H1 (cell line): Measurements from ENCODE around the gene CUEDC1. TPM values are rescaled to one million over a fixed set of nuclear protein-coding genes. Genes with fewer than 3 reads are reported as not detected.

ENCODE experiments used
- CTCF ChIA-PET: fragments of 300-600 bp; sonication (Branson Sonifier 250); formaldehyde crosslinking; loops from one replicate; lab custom pipeline; 2021; ENCODE audit not compliant: partially characterized antibody; lab: Charles Lee
- POLR2A ChIA-PET: fragments of 300-600 bp; sonication (Branson Sonifier 250); formaldehyde crosslinking; loops from one replicate; lab custom pipeline; 2021; ENCODE audit warnings: inconsistent platforms; ENCODE audit not compliant: partially characterized antibody; lab: Charles Lee
- DNase-seq, 2 experiments: peaks; one replicate each; pipeline versions ENCODE4 v3.0.0 to v3.0.0-alpha.2; 2010 to 2022; ENCODE audit warnings: low spot score in 2 of 2, low read depth in 1 of 2, mixed read lengths in 1 of 2
- FAIRE-seq: peaks from 2 replicates; lab custom pipeline; 2011; peaks lifted over from hg19 to GRCh38; lab: Jason Lieb, UNC
- H2AFZ ChIP-seq: 2 replicates; pipeline ENCODE4 v1.8.1; 2012; ENCODE audit warnings: low read length, inconsistent platforms
- H2AK5ac ChIP-seq: 2 replicates; pipeline ENCODE4 v1.6.1; 2013; ENCODE audit warnings: low read depth, low read length
- H2BK120ac ChIP-seq: replicated peaks from 2 replicates; pipeline ENCODE3; 2013; ENCODE audit warnings: low read depth, low read length, inconsistent platforms
- H2BK12ac ChIP-seq: 2 replicates; pipeline ENCODE4 v1.6.1; 2013; ENCODE audit warnings: low read depth, low read length
- H2BK15ac ChIP-seq: 2 replicates; pipeline ENCODE4 v1.6.1; 2013; ENCODE audit warnings: low read length
- H2BK20ac ChIP-seq: 2 replicates; pipeline ENCODE4 v1.6.1; 2013; ENCODE audit warnings: low read length
- H2BK5ac ChIP-seq: 2 replicates; pipeline ENCODE4 v1.6.1; 2013; ENCODE audit warnings: low read depth, low read length
- H3K14ac ChIP-seq: 2 replicates; pipeline ENCODE4 v1.6.1; 2013; ENCODE audit warnings: inconsistent platforms; ENCODE audit not compliant: insufficient read length
- H3K18ac ChIP-seq: 2 replicates; pipeline ENCODE4 v1.6.1; 2013; ENCODE audit warnings: low read length; ENCODE audit errors: extremely low read depth
- H3K23ac ChIP-seq: 2 replicates; pipeline ENCODE4 v1.6.1; 2013; ENCODE audit warnings: inconsistent platforms; ENCODE audit not compliant: insufficient read length
- H3K23me2 ChIP-seq: 2 replicates; pipeline ENCODE4 v1.6.1; 2013; ENCODE audit warnings: low read depth, low read length
- H3K27ac ChIP-seq: 2 replicates; pipeline ENCODE4 v1.6.1; 2011; ENCODE audit warnings: low read depth, low read length, inconsistent platforms
- H3K27me3 ChIP-seq, 4 experiments: replicated peaks in 1 of 4; 1 replicate in 1 of 4; 2 replicates in 3 of 4; pipeline versions ENCODE4 v1.6.1 to v1.8.1; 2011 to 2013; ENCODE audit warnings: low read length in 3 of 4, mild to moderate bottlenecking in 3 of 4, inconsistent platforms in 2 of 4, mixed read lengths in 2 of 4, moderate library complexity in 1 of 4; ENCODE audit not compliant: control insufficient read depth in 3 of 4, insufficient read depth in 3 of 4; ENCODE audit errors: extremely low read depth in 1 of 4
- H3K36me3 ChIP-seq, 4 experiments: 2 replicates each; pipeline versions ENCODE4 v1.6.1 to v1.8.1; 2011 to 2013; ENCODE audit warnings: mild to moderate bottlenecking in 4 of 4, low read length in 3 of 4, moderate library complexity in 2 of 4, control low read depth in 1 of 4, inconsistent platforms in 1 of 4; ENCODE audit not compliant: insufficient read depth in 4 of 4, control insufficient read depth in 2 of 4
- H3K4ac ChIP-seq: replicated peaks from 2 replicates; pipeline ENCODE3; 2013; ENCODE audit warnings: low read length, low read depth, mixed read lengths, inconsistent platforms; ENCODE audit not compliant: insufficient read length
- H3K4me1 ChIP-seq, 4 experiments: replicated peaks in 1 of 4; 1 replicate in 1 of 4; 2 replicates in 3 of 4; pipeline versions ENCODE4 v1.6.1 to v1.8.1; 2011 to 2013; ENCODE audit warnings: low read length in 3 of 4, inconsistent platforms in 2 of 4, mixed read lengths in 1 of 4; ENCODE audit not compliant: insufficient read depth in 4 of 4, control insufficient read depth in 3 of 4
- H3K4me2 ChIP-seq, 2 experiments: 2 replicates each; pipeline versions ENCODE4 v1.6.1 to v1.8.1; 2011 to 2013; ENCODE audit warnings: low read depth in 2 of 2, low read length in 2 of 2, control low read depth in 1 of 2, inconsistent platforms in 1 of 2, mild to moderate bottlenecking in 1 of 2; ENCODE audit not compliant: insufficient read depth in 1 of 2
- H3K4me3 ChIP-seq, 4 experiments: fragments of 200-600, 300-600 bp in 1 of 4; sonication (generic), shearing (Covaris generic), sonication (Bioruptor Twin) in 1 of 4; 2 replicates each; pipeline versions ENCODE4 v1.5.1 to v1.8.1; 2011 to 2016; ENCODE audit warnings: low read length in 4 of 4, low read depth in 3 of 4, control low read depth in 2 of 4, inconsistent platforms in 2 of 4, mild to moderate bottlenecking in 2 of 4, mixed read lengths in 1 of 4, moderate library complexity in 1 of 4; ENCODE audit not compliant: insufficient read depth in 2 of 4; ENCODE audit errors: extremely low read depth in 1 of 4
- H3K56ac ChIP-seq: replicated peaks from 2 replicates; pipeline ENCODE3; 2013; ENCODE audit warnings: low read depth, mild to moderate bottlenecking, mixed read lengths, low read length, inconsistent platforms; ENCODE audit not compliant: insufficient read length
- H3K79me1 ChIP-seq: 2 replicates; pipeline ENCODE4 v1.6.1; 2013; ENCODE audit warnings: low read depth, low read length, control low read depth
- H3K79me2 ChIP-seq, 2 experiments: 2 replicates each; pipeline versions ENCODE4 v1.6.1 to v1.8.1; 2012 to 2013; ENCODE audit warnings: low read length in 2 of 2, mild to moderate bottlenecking in 2 of 2, inconsistent platforms in 1 of 2; ENCODE audit not compliant: insufficient read depth in 2 of 2, control insufficient read depth in 1 of 2
- H3K9ac ChIP-seq, 4 experiments: replicated peaks in 1 of 4; 1 replicate in 1 of 4; 2 replicates in 3 of 4; pipeline versions ENCODE4 v1.6.1 to v1.8.1; 2011 to 2013; ENCODE audit warnings: low read depth in 3 of 4, low read length in 3 of 4, control low read depth in 2 of 4, mild to moderate bottlenecking in 2 of 4, moderate library complexity in 2 of 4, inconsistent platforms in 1 of 4; ENCODE audit errors: extremely low read depth in 1 of 4
- H3K9me3 ChIP-seq, 2 experiments: 2 replicates each; pipeline versions ENCODE4 v1.6.1 to v1.8.1; 2012 to 2013; ENCODE audit warnings: mild to moderate bottlenecking in 2 of 2, moderate library complexity in 2 of 2, control low read depth in 1 of 2, inconsistent platforms in 1 of 2, low read depth in 1 of 2, low read length in 1 of 2, mixed read lengths in 1 of 2; ENCODE audit not compliant: insufficient read depth in 2 of 2
- H4K20me1 ChIP-seq, 2 experiments: replicated peaks in 1 of 2; 2 replicates each; pipeline versions ENCODE3 to v1.8.1; 2011 to 2013; ENCODE audit warnings: inconsistent platforms in 2 of 2, low read length in 2 of 2, mild to moderate bottlenecking in 1 of 2; ENCODE audit not compliant: insufficient read depth in 2 of 2, control insufficient read depth in 1 of 2
- H4K5ac ChIP-seq: 2 replicates; pipeline ENCODE4 v1.6.1; 2013; ENCODE audit warnings: low read length, low read depth, mixed read lengths, inconsistent platforms; ENCODE audit not compliant: insufficient read length
- H4K8ac ChIP-seq: 2 replicates; pipeline ENCODE4 v1.8.0; 2013; ENCODE audit warnings: mild to moderate bottlenecking, moderate library complexity, low read length, inconsistent platforms; ENCODE audit not compliant: insufficient read depth; ENCODE audit errors: extremely low read depth
- H4K91ac ChIP-seq: replicated peaks from 2 replicates; pipeline ENCODE3; 2013; ENCODE audit warnings: low read length, mixed read lengths, inconsistent platforms; ENCODE audit not compliant: insufficient read length
- EP300 ChIP-seq, 2 experiments: IDR thresholded peaks; 1 replicate in 1 of 2; 2 replicates in 1 of 2; pipeline ENCODE4 v1.6.1; 2011 to 2012; ENCODE audit warnings: low read depth in 2 of 2, low read length in 2 of 2, mild to moderate bottlenecking in 2 of 2, borderline replicate concordance in 1 of 2, inconsistent platforms in 1 of 2, moderate library complexity in 1 of 2
- SIX5 ChIP-seq: IDR thresholded peaks from 2 replicates; pipeline ENCODE4 v1.6.1; 2011; ENCODE audit warnings: mild to moderate bottlenecking, low read depth, low read length
- SP4 ChIP-seq: IDR thresholded peaks from 2 replicates; pipeline ENCODE4 v1.6.1; 2012; ENCODE audit warnings: low read length, inconsistent platforms
- TAF7 ChIP-seq: optimal IDR thresholded peaks from 2 replicates; pipeline ENCODE3; 2011; ENCODE audit warnings: low read depth, mild to moderate bottlenecking, inconsistent platforms, low read length, moderate library complexity, borderline replicate concordance
- WGBS, 2 experiments: shearing (Covaris generic) in 1 of 2; methylation state at CpG; one replicate each; pipeline versions ENCODE4 v1.1.6 to v1.1.7; 2013 to 2015; ENCODE audit warnings: low lambda C conversion rate in 2 of 2, mixed read lengths in 2 of 2, inconsistent platforms in 1 of 2, low coverage in 1 of 2, missing lambda C conversion rate in 1 of 2; ENCODE audit not compliant: insufficient replicate concordance in 2 of 2, insufficient coverage in 1 of 2, insufficient read length in 1 of 2; ENCODE audit errors: extremely low coverage in 1 of 2, missing lambda C conversion rate in 1 of 2; 5-methylcytosine and 5-hydroxymethylcytosine counted together
- polyA plus RNA-seq, 7 experiments: library from polyadenylated mRNA; depleted of rRNA in 3 of 7; stranded (reverse) in 5 of 7; unstranded in 2 of 7; fragments of >200 nt in 5 of 7; fragments of 200-250 nt in 2 of 7; gene quantifications; 1 replicate in 5 of 7; 2 replicates in 1 of 7; 4 replicates in 1 of 7; pipeline versions ENCODE4 v1.2.1 to v1.2.3, GENCODE V29; 2011 to 2013; ENCODE audit warnings: missing spikeins in 2 of 7, mixed read lengths in 2 of 7
- total RNA-seq: library from RNA; stranded (reverse); fragmentation: NEBNext Ultra II Directional; extraction: Animal tissue kit (Norgen Biotek cat#: 25700); gene quantifications from 2 replicates; pipeline ENCODE4 v1.2.1, GENCODE V29; 2021

CUEDC1 gene
- total and polyA plus RNA-seq, 2 of the 8 experiments (the other 6 are each of a cell fraction or from before 2014, with no cell fraction given): 4.0 to 10.7 TPM

- no peaks in the 10 kb centered on the region for H3K4me1 ChIP-seq
- H3K79me1 ChIP-seq: no peaks in the 10 kb centered on the region; the same call in 1 of the 2 replicates
- no peak overlapping the region for H4K91ac ChIP-seq
- no peak overlapping the region for H4K5ac ChIP-seq
- POLR2A ChIA-PET: interaction anchor here (0.6 to 1.4 kb wide), 3 partner anchors 11 to 186 kb away, joined by 3 to 6 read pairs (median 3); partner anchors contain the start of gene MRPS23
- no peak overlapping the region for H3K14ac ChIP-seq
- H3K36me3 ChIP-seq: peaks cover 7 to 29% (median 22%) of the 10 kb centered on the region in 4 experiments
- no peak overlapping the region for H3K23ac ChIP-seq
- FAIRE-seq: no peak
- 94% methylated on average over 6 of the region's 6 CpGs; no CpG with 5 or more reads in 1 of the 2 experiments for WGBS, 2 experiments
- no peak overlapping the region for H3K18ac ChIP-seq
- H3K23me2 ChIP-seq: no peaks in the 10 kb centered on the region; the same call in 1 of the 2 replicates
- no peak overlapping the region for H3K56ac ChIP-seq
- no peak overlapping the region for H2BK5ac ChIP-seq
- no peak overlapping the region for H2AFZ ChIP-seq
- no peak overlapping the region for H2BK20ac ChIP-seq
- no peaks in the 10 kb centered on the region for H3K27me3 ChIP-seq
- no peak overlapping the region for H2BK15ac ChIP-seq
- no peak overlapping the region for H3K4me3 ChIP-seq
- DNase-seq: no peak
- no peak overlapping the region for H3K4ac ChIP-seq
- no peak overlapping the region for H2BK12ac ChIP-seq
- no peak overlapping the region for H2AK5ac ChIP-seq
- peaks cover 0 to 7% of the 10 kb centered on the region in 2 experiments for H4K20me1 ChIP-seq
- H3K9ac ChIP-seq: no peak overlapping the region
- CTCF ChIA-PET: interaction anchor here (0.7 to 1.6 kb wide), 5 partner anchors 9 to 596 kb away, joined by 3 to 7 read pairs (median 3); partner anchors contain the start of gene MRPS23
- peaks cover 0 to 6% of the 10 kb centered on the region in 2 experiments; a peak in 1 of 4 replicates for H3K79me2 ChIP-seq
- H4K8ac ChIP-seq: no peak overlapping the region
- H2BK120ac ChIP-seq: no peak overlapping the region
- no peaks in the 10 kb centered on the region for H3K9me3 ChIP-seq
- no peak overlapping the region for H3K27ac ChIP-seq
- H3K4me2 ChIP-seq: no peak overlapping the region
- no peak for TF ChIP-seq TAF7
- TF ChIP-seq EP300 (IDR thresholded peaks at IDR 0.05; ENCODE audit: borderline replicate concordance in 1 of 2, low read depth in 2 of 2, low read length in 2 of 2): no peak
- no peak for TF ChIP-seq SIX5
- TF ChIP-seq SP4: no peak
Measured at GRCh38 chr17:57839571-57839923, 115.7 kb downstream of the CUEDC1 start.
